MG63 (cell line): Measurements from ENCODE around the gene HTR1D. TPM values are rescaled to one million over a fixed set of nuclear protein-coding genes. Genes with fewer than 3 reads are reported as not detected.
"Not testable (repeated sequence)": the region's sequence is repeated elsewhere in the genome, so short reads cannot be mapped to it uniquely, and the experiment has no call there.

Experiments
- DNase-seq: peaks from one replicate; pipeline ENCODE4 v3.0.0-alpha.2; 2020
- H3K27me3 ChIP-seq: fragments of 250-450 bp; sonication (Bioruptor Pico); 2 replicates; pipeline ENCODE4 v1.5.1; 2020; ENCODE audit warnings: mild to moderate bottlenecking, moderate library complexity
- H3K36me3 ChIP-seq: fragments of 250-450 bp; sonication (Bioruptor Pico); 2 replicates; pipeline ENCODE4 v1.5.1; 2020; ENCODE audit warnings: mild to moderate bottlenecking, moderate library complexity
- H3K4me3 ChIP-seq: fragments of 250-450 bp; sonication (Bioruptor Pico); 2 replicates; pipeline ENCODE4 v1.5.1; 2020; ENCODE audit warnings: mild to moderate bottlenecking, moderate library complexity
- H3K9me3 ChIP-seq: fragments of 250-450 bp; sonication (Bioruptor Pico); 2 replicates; pipeline ENCODE4 v1.5.1; 2020; ENCODE audit warnings: mild to moderate bottlenecking, moderate library complexity
- total RNA-seq: library from RNA; depleted of rRNA; stranded (reverse); fragments of >200 nt; shearing (Covaris generic); gene quantifications from 2 replicates; pipeline ENCODE4 v1.2.3, GENCODE V29; 2014; ENCODE audit warnings: low replicate concordance

Gene HTR1D
- total RNA-seq, 1 experiment from 2014 or later, result 0.20 TPM

- H3K4me3 ChIP-seq, H3K36me3 ChIP-seq, H3K27me3 ChIP-seq, DNase-seq, H3K9me3 ChIP-seq: not testable (repeated sequence)
Observed at GRCh38 chr1:23223963-23224362, 6.7 kb upstream of the HTR1D start.

DNA sequence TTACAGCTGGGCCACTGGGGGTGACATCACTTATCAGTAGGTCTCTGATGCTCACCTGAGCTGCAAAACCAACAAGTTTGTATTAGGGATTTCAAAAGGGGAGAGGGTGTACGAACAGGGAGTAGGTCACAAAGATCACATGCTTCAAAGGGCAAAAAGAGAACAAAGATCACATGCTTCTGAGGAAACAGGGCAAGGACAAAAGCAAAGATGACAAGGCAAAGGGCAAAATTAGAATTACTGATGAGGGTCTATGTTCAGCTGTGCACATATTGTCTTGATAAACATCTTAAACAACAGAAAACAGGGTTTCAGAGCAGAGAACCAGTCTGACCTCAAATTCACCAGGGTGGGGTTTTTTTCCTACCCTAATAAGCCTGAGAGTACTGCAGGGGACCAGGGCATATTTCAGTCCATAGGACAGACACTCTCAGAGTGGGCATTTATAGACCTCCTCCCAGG lies 6.2 kb upstream of the HTR1D start:
- not testable (repeated sequence) for H3K9me3 ChIP-seq, H3K4me3 ChIP-seq, DNase-seq, H3K36me3 ChIP-seq, H3K27me3 ChIP-seq

GRCh38 chr1:23222742-23223141 lies 5.4 kb upstream of the HTR1D start:
- Histone ChIP-seq H3K27me3 (peaks cover 1% of the 10 kb centered on the region), H3K36me3 (no peaks in the 10 kb centered on the region), H3K9me3 (no peaks in the 10 kb centered on the region), H3K4me3 (no peak overlapping the region)
- DNase-seq, result no peak

- no peak for DNase-seq
- Histone ChIP-seq H3K27me3 (peaks cover 5% of the 10 kb centered on the region), H3K36me3 (no peaks in the 10 kb centered on the region), H3K4me3 (no peak overlapping the region), H3K9me3 (no peaks in the 10 kb centered on the region)
Observed at GRCh38 chr1:23222331-23222730, 5.0 kb upstream of the HTR1D start.

DNA sequence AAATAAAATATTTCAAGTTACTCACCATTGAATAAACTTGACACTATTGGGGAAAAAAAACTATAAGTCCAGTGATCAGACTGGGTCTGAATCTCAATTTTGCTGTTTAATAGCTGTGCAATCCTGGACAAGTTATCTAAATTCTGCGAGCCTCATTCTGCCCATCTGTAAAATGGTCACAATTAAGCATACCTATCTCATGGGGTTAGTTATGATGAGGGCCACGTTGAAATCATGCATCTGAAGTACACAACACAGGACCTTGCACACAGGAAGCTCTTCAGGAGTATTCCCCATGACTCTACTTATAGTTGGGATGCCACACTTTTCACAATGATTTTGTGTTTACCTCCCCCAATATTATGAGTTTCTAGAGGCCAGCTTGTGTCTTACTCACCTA lies 3.8 kb upstream of the HTR1D start:
- Histone ChIP-seq H3K4me3 (no peak overlapping the region), H3K9me3 (no peaks in the 10 kb centered on the region)
- DNase-seq, result no peak

GRCh38 chr1:23216771-23217420 lies 406 bp downstream of the HTR1D start:
- no peaks in the 10 kb centered on the region for H3K9me3 ChIP-seq
- no peak for DNase-seq
- peak overlapping the region; percentile 36; the same call in 1 of the 2 replicates for H3K4me3 ChIP-seq
- H3K27me3 ChIP-seq, result peaks cover 7% of the 10 kb centered on the region
- no peaks in the 10 kb centered on the region for H3K36me3 ChIP-seq

More for the DNA sequence above, 3.8 kb upstream of the HTR1D start:
- Histone ChIP-seq H3K36me3 (no peaks in the 10 kb centered on the region), H3K27me3 (peaks cover 7% of the 10 kb centered on the region)

DNA sequence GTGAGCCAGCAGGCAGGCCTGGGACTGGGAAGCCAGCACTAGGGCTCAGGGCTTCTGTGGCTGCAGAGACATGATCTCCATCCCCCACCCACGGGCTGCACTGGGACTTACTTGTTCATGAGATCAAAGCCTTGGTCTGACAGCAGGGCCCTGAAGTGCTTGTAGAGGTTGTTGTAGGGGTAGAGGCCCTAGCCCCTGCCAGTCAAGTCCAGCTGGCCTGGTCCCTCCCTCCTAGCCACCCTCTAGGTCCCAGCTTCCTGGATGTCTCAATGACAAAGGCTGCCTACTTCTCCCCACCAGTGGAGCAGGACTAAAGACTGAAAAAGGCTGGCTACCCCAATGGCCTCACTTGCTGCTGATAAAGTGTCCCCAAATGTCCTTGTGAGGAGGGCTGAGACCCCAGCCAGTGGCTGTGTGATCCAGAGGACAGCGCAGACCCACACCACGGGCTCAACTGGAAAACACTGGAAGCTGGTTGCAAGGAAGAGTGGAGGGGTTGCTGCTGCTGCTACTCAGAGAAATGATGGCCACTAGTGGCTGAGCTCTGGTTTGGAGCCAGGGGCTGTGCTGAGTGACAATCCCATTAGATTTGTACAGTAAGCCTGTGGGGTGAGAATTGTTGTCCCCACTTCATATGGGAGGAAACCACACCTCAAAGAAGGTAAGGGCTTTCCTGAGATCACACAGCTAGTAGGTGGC lies 1.4 kb downstream of the HTR1D start:
- DNase-seq, result no peak
- H3K4me3 ChIP-seq, result no peak overlapping the region
- no peaks in the 10 kb centered on the region for H3K9me3 ChIP-seq
- H3K27me3 ChIP-seq, result peaks cover 7% of the 10 kb centered on the region
- no peaks in the 10 kb centered on the region for H3K36me3 ChIP-seq

DNA sequence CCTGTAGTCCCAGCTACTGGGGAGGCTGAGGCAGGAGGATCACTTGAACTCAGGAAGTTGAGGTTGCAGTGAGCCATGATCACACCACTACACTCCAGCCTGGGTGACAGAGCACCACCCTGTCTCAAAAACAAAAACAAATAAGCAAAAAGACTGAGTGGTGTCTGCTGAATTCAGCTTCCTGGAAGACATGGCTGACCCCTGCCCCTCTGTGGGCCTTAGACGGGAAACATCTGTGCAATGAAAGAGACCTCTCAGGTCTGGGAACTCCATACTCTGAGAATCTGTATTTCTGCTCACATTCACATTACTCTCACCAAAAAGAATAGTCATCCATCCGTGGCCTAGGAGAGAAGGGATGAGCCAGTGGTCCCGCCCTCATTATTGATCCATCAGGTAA lies 2.0 kb downstream of the HTR1D start:
- Histone ChIP-seq H3K27me3 (peaks cover 7% of the 10 kb centered on the region), H3K9me3 (no peaks in the 10 kb centered on the region), H3K4me3 (no peak overlapping the region), H3K36me3 (no peaks in the 10 kb centered on the region)
- DNase-seq, result no peak

GRCh38 chr1:23214640-23215039 lies 2.7 kb downstream of the HTR1D start:
- Histone ChIP-seq H3K27me3 (peaks cover 7% of the 10 kb centered on the region), H3K36me3 (no peaks in the 10 kb centered on the region), H3K4me3 (no peak overlapping the region), H3K9me3 (no peaks in the 10 kb centered on the region)
- DNase-seq, result no peak

GRCh38 chr1:23211955-23212354 lies 5.3 kb downstream of the HTR1D start:
- DNase-seq, result no peak
- H3K4me3 ChIP-seq, result no peak overlapping the region
- H3K27me3 ChIP-seq, result peaks cover 2% of the 10 kb centered on the region; the same call in 1 of the 2 replicates
- no peaks in the 10 kb centered on the region for H3K9me3 ChIP-seq
- no peaks in the 10 kb centered on the region for H3K36me3 ChIP-seq

GRCh38 chr1:23210963-23211362 lies 6.3 kb downstream of the HTR1D start:
- H3K36me3 ChIP-seq, result no peaks in the 10 kb centered on the region
- no peak for DNase-seq
- H3K27me3 ChIP-seq, result no peaks in the 10 kb centered on the region; the same call in 1 of the 2 replicates
- no peaks in the 10 kb centered on the region for H3K9me3 ChIP-seq
- H3K4me3 ChIP-seq, result no peak overlapping the region

GRCh38 chr1:23210351-23210785 lies 6.9 kb downstream of the HTR1D start:
- no peak overlapping the region for H3K4me3 ChIP-seq
- no peak for DNase-seq
- H3K27me3 ChIP-seq, result no peaks in the 10 kb centered on the region; the same call in 1 of the 2 replicates

DNA sequence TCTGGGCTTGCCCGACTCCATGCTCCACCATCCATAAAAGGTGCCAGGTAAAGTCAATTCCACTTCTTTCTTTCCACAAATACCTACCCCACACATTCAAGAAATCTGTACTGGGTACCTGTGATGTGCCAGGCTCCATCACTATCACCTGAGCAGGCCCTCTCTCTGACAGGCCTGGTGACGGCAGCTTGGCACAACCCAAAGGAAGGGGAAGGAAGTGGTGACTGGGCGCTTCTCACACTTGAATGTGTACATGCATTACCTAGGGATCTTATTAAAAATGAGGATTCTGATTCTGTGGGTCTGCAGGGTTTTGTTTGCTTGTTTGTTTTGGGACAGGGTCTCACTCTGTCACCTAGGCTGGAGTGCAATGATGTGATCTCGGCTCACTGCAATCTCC lies 7.5 kb downstream of the HTR1D start:
- Histone ChIP-seq H3K4me3 (no peak overlapping the region), H3K9me3 (no peaks in the 10 kb centered on the region), H3K36me3 (no peaks in the 10 kb centered on the region), H3K27me3 (no peaks in the 10 kb centered on the region; the same call in 1 of the 2 replicates)
- DNase-seq, result no peak

More at GRCh38 chr1:23210351-23210785, 6.9 kb downstream of the HTR1D start:
- Histone ChIP-seq H3K9me3 (no peaks in the 10 kb centered on the region), H3K36me3 (no peaks in the 10 kb centered on the region)

- H3K4me3 ChIP-seq, result no peak overlapping the region
Observed at GRCh38 chr1:23208527-23208926, 8.8 kb downstream of the HTR1D start.

DNA sequence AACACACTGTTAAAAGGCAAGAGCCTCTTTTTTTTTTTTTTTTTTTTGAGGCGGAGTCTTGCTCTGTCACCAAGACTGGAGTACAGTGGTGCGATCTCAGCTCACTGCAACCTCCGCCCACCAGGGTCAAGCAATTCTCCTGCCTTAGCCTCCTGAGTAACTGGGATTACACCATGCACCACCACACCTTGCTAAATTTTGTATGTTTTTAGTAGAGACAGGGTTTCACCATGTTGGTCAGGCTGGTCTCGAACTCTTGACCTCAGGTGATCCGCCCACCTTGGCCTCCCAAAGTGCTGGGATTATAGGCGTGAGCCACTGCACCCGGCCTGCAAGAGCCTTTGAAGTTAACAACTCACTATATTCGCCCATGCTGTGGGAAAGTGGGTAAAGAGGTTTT lies 9.6 kb downstream of the HTR1D start:
- not testable (repeated sequence) for H3K4me3 ChIP-seq, H3K36me3 ChIP-seq, H3K9me3 ChIP-seq, DNase-seq, H3K27me3 ChIP-seq

More at GRCh38 chr1:23208527-23208926, 8.8 kb downstream of the HTR1D start:
- Histone ChIP-seq H3K36me3 (no peaks in the 10 kb centered on the region), H3K9me3 (no peaks in the 10 kb centered on the region), H3K27me3 (no peaks in the 10 kb centered on the region; the same call in 1 of the 2 replicates)
- no peak for DNase-seq

GRCh38 chr1:23202263-23202749 lies 15.0 kb downstream of the HTR1D start:
- Histone ChIP-seq H3K27me3 (no peaks in the 10 kb centered on the region), H3K36me3 (no peaks in the 10 kb centered on the region), H3K9me3 (peaks cover 2% of the 10 kb centered on the region; the same call in 1 of the 2 replicates), H3K4me3 (no peak overlapping the region)
- no peak for DNase-seq

GRCh38 chr1:23200883-23201282 lies 16.4 kb downstream of the HTR1D start:
- Histone ChIP-seq H3K4me3 (no peak overlapping the region), H3K36me3 (no peaks in the 10 kb centered on the region), H3K27me3 (no peaks in the 10 kb centered on the region), H3K9me3 (peaks cover 2% of the 10 kb centered on the region; the same call in 1 of the 2 replicates)
- DNase-seq, result no peak
